Measurements from ENCODE around the gene ABCG5.

ABCG5 gene

GRCh38 chr2:43841949-43842865 lies 3.6 kb upstream of the ABCG5 start:
- no peak for DNase-seq

GRCh38 chr2:43840965-43841364 lies 2.3 kb upstream of the ABCG5 start:
- DNase-seq = no peak

GRCh38 chr2:43839776-43840564 lies 1.3 kb upstream of the ABCG5 start:
- no peak for DNase-seq

- DNase-seq = no peak
These were observed 644 bp downstream of the ABCG5 start for GRCh38 chr2:43837831-43838559.

GRCh38 chr2:43837033-43837432 lies 1.6 kb downstream of the ABCG5 start:
- DNase-seq = no peak

- DNase-seq = no peak
These were observed 6.2 kb downstream of the ABCG5 start for GRCh38 chr2:43832457-43832856.

- DNase-seq = no peak
These were observed 6.9 kb downstream of the ABCG5 start for GRCh38 chr2:43831543-43832294.

GRCh38 chr2:43826305-43827250 lies 12.1 kb downstream of the ABCG5 start:
- DNase-seq = no peak

GRCh38 chr2:43825841-43826240 lies 12.8 kb downstream of the ABCG5 start:
- no peak for DNase-seq

GRCh38 chr2:43824951-43825493 lies 13.6 kb downstream of the ABCG5 start:
- no peak for DNase-seq

GRCh38 chr2:43824512-43824911 lies 14.1 kb downstream of the ABCG5 start:
- no peak for DNase-seq

- no peak for DNase-seq
These were observed 14.9 kb downstream of the ABCG5 start for GRCh38 chr2:43823751-43824150.

- DNase-seq = no peak
These were observed 15.8 kb downstream of the ABCG5 start for GRCh38 chr2:43822839-43823238.

GRCh38 chr2:43819491-43820163 lies 19.0 kb downstream of the ABCG5 start:
- no peak for DNase-seq

GRCh38 chr2:43818761-43819160 lies 19.9 kb downstream of the ABCG5 start:
- no peak for DNase-seq

- DNase-seq = no peak
These were observed 23.9 kb downstream of the ABCG5 start for GRCh38 chr2:43814711-43815110.

GRCh38 chr2:43812947-43813346 lies 25.7 kb downstream of the ABCG5 start:
- no peak for DNase-seq

- DNase-seq = no peak
These were observed 26.6 kb downstream of the ABCG5 start for GRCh38 chr2:43812006-43812405.

GRCh38 chr2:43810888-43811287 lies 27.8 kb downstream of the ABCG5 start:
- DNase-seq = no peak

- no peak for DNase-seq
These were observed 28.2 kb downstream of the ABCG5 start for GRCh38 chr2:43810452-43810851.

GRCh38 chr2:43806719-43807031 lies 32.0 kb downstream of the ABCG5 start:
- DNase-seq = no peak

Data from NCI-H2081 treated with DMSO at 0.1 percent for 48 hours (cell line).